GM03348 (cell line): ENCODE measurements around the gene ABCB11.
"Not testable (repeated sequence)": the region's sequence is repeated elsewhere in the genome, so short reads cannot be mapped to it uniquely, and the experiment has no call there.

Experiments used
- DNase-seq: peaks from one replicate; pipeline ENCODE4 v3.0.0; 2012; ENCODE audit warnings: low spot score

ABCB11 gene

DNA sequence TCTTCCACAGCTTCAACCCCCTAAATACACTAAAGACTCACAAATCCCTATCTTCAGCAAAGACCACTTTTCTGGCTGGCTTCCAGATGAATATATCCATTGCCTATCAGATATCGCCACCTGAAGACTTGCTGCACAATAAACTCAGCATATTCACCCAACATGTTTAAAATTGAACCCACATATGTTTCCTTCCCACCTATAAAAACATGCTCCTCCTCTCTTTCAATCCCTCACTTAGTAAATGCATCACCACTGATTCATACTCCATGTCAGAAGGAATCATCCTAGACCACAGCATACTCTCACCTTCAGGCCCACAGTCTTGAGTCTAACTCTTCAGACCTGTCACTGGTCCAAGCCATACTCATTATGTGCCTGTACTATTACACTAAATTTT is 146.1 kb downstream of the ABCB11 start:
- peak; percentile 4 for DNase-seq

DNA sequence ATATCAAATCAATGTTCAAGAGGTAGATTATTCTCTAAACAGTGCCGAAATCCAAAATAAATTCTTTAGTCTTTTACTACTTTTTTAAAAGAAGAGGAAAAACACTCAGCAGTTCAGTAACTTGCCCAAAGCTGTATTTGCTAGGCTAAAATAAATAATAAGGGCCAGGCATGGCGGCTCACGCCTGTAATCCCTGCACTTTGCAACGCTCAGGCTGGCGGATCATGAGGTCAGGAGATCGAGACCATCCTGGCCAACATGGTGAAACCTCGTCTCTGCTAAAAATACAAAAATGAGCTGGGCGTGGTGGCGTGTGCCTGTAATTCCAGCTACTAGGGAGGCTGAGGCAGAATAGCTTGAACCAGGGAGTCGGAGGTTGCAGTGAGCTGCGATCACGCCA is 149.0 kb downstream of the ABCB11 start:
- not testable (repeated sequence) for DNase-seq

DNA sequence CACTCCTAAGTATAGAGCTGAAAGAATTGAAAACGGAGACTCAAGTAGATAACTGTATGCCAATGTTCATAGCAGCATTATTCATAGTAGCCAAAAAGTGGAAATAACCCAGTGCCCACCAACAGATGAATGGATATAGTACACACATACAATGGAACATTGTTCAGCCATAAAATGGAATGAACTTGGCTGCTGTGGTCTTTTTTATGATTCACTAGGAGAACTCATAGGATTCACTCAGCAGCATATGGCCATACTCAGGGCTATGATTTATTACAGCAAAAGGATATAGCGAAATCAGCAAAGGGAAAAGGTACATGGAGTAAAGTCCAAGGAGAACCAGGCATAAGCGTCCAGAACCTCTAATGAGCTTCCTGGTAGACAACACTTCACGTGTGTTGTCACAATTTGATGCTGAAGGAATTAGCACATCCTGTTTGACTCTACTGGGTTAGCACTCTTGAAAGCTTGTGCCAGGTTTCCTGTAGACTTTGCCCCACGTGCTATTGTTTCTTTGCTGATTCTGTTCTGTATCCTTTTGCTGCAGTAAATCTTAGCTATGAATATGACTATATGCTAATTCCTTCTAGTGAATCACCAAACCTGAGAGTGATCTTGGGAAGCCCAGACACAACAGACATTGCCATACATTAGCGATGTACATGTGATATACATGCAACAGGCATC is 156.6 kb downstream of the ABCB11 start:
- DNase-seq = no peak

DNA sequence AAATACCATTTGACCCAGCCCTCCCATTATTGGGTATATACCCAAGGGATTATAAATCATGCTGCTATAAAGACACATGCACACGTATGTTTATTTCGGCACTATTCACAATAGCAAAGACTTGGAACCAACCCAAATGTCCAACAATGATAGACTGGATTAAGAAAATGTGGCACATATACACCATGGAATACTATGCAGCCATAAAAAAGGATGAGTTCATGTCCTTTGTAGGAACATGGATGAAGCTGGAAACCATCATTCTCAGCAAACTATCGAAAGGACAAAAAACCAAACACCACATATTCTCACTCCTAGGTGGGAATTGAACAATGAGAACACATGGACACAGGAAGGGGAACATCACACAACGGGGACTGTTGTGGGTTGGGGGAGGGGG is 160.3 kb downstream of the ABCB11 start:
- not testable (repeated sequence) for DNase-seq
